ENCODE data around the gene OMP.

- no peak for TF ChIP-seq POLR2A (IDR thresholded peaks at IDR 0.05)
- TF ChIP-seq CTCF (IDR thresholded peaks at IDR 0.05) = no peak
Observed at GRCh38 chr11:77054084-77054483, 48.6 kb upstream of the OMP start.
